Erythroblast (primary cell): ENCODE results near the gene EPHB6.

Experiments
- GATA1 ChIP-seq: IDR thresholded peaks from 2 replicates; pipeline ENCODE4 v1.6.1; 2011; ENCODE audit warnings: low read depth, mild to moderate bottlenecking, control low read depth, low read length, moderate library complexity
- POLR2A ChIP-seq: IDR thresholded peaks from 2 replicates; pipeline ENCODE4 v1.6.1; 2011; ENCODE audit warnings: mild to moderate bottlenecking, low read length

GRCh38 chr7:142814451-142814850 lies 40.4 kb upstream of the EPHB6 start:
- TF ChIP-seq POLR2A: no peak
- no peak for TF ChIP-seq GATA1
